HepG2 (cell line): ENCODE results near the gene ACER3. TPM values are rescaled to one million over a fixed set of nuclear protein-coding genes. Genes with fewer than 3 reads are reported as not detected.

Experiments
- CREB1 ChIP-seq, 2 experiments: fragments of 450-650 bp in 1 of 2; IDR thresholded peaks; 2 replicates each; pipeline ENCODE4 v1.6.1; 2016 to 2017; ENCODE audit warnings: control low read depth in 1 of 2, mild to moderate bottlenecking in 1 of 2, missing compliant biosample characterization in 1 of 2, missing genetic modification characterization in 1 of 2
- EP300 ChIP-seq, 3 experiments: sonication (generic) in 1 of 3; formaldehyde crosslinking in 1 of 3; IDR thresholded peaks; 2 replicates each; pipeline versions ENCODE4 v1.5.1 to v1.6.1; 2011 to 2020; ENCODE audit warnings: low read depth in 2 of 3, low read length in 2 of 3, borderline replicate concordance in 1 of 3, improper control_type of control experiment in 1 of 3, mild to moderate bottlenecking in 1 of 3, missing genetic modification reagents in 1 of 3, moderate library complexity in 1 of 3
- FOXO4 ChIP-seq: sonication (generic); formaldehyde crosslinking; conservative IDR thresholded peaks from 2 replicates; pipeline ENCODE4 v1.8.1; 2023; ENCODE audit warnings: missing genetic modification reagents
- FOXP1 ChIP-seq, 2 experiments: fragments of 450-650 bp in 1 of 2; IDR thresholded peaks; 2 replicates each; pipeline ENCODE4 v1.6.1; 2017 to 2018; ENCODE audit warnings: antibody characterized with exemption in 1 of 2
- GABPB1 ChIP-seq: IDR thresholded peaks from 2 replicates; pipeline ENCODE4 v1.6.1; 2016; ENCODE audit warnings: mild to moderate bottlenecking, missing genetic modification reagents, moderate library complexity, missing compliant biosample characterization
- HMGA1 ChIP-seq: sonication (generic); formaldehyde crosslinking; conservative IDR thresholded peaks from 2 replicates; pipeline ENCODE4 v1.4.0; 2020; ENCODE audit warnings: missing genetic modification reagents
- HNF4A ChIP-seq: sonication (generic); formaldehyde crosslinking; IDR thresholded peaks from 2 replicates; pipeline ENCODE4 v1.4.0; 2020; ENCODE audit warnings: missing genetic modification reagents
- HNRNPL ChIP-seq: fragments of 200-400 bp; formaldehyde crosslinking; IDR thresholded peaks from 2 replicates; pipeline ENCODE4 v1.6.1; 2017; ENCODE audit warnings: mild to moderate bottlenecking, low read depth, low read length
- HOXA9 ChIP-seq: sonication (generic); formaldehyde crosslinking; IDR thresholded peaks from 2 replicates; pipeline ENCODE4 v1.8.1; 2022; ENCODE audit warnings: missing genetic modification reagents, mild to moderate bottlenecking, moderate library complexity, borderline replicate concordance
- JUNB ChIP-seq: sonication (generic); formaldehyde crosslinking; IDR thresholded peaks from 2 replicates; pipeline ENCODE4 v1.8.0; 2022; ENCODE audit warnings: missing genetic modification reagents, mild to moderate bottlenecking, borderline replicate concordance
- NAIF1 ChIP-seq: sonication (generic); formaldehyde crosslinking; IDR thresholded peaks from 2 replicates; pipeline ENCODE4 v1.5.0; 2020; ENCODE audit warnings: mild to moderate bottlenecking, missing genetic modification reagents, borderline replicate concordance
- PCBP1 ChIP-seq: fragments of 200-400 bp; formaldehyde crosslinking; IDR thresholded peaks from 2 replicates; pipeline ENCODE4 v1.6.1; 2017; ENCODE audit warnings: mild to moderate bottlenecking, low read depth, low read length, borderline replicate concordance
- PITX1 ChIP-seq: sonication (generic); formaldehyde crosslinking; IDR thresholded peaks from 2 replicates; pipeline ENCODE4 v1.5.1; 2020; ENCODE audit warnings: mild to moderate bottlenecking, missing genetic modification reagents
- RELA ChIP-seq: sonication (generic); formaldehyde crosslinking; IDR thresholded peaks from 2 replicates; pipeline ENCODE4 v1.4.0; 2020; ENCODE audit warnings: missing genetic modification reagents
- RXRB ChIP-seq: IDR thresholded peaks from 2 replicates; pipeline ENCODE4 v1.6.1; 2016; ENCODE audit warnings: borderline replicate concordance, missing genetic modification reagents, missing compliant biosample characterization
- SETDB1 ChIP-seq: sonication (generic); formaldehyde crosslinking; IDR thresholded peaks from 2 replicates; pipeline ENCODE4 v1.5.1; 2020; ENCODE audit warnings: missing genetic modification reagents, mild to moderate bottlenecking, borderline replicate concordance
- SIN3A ChIP-seq: IDR thresholded peaks from 2 replicates; pipeline ENCODE4 v1.6.1; 2011; ENCODE audit warnings: low read depth, mild to moderate bottlenecking, control low read depth, low read length, borderline replicate concordance
- SP5 ChIP-seq: IDR thresholded peaks from 2 replicates; pipeline ENCODE4 v1.6.1; 2016; ENCODE audit warnings: low read depth, borderline replicate concordance
- TBL1XR1 ChIP-seq: fragments of 150-350 bp; IDR thresholded peaks from 2 replicates; pipeline ENCODE4 v1.6.1; 2014; ENCODE audit warnings: borderline replicate concordance, low read length; ENCODE audit not compliant: partially characterized antibody
- TCF7L2 ChIP-seq: IDR thresholded peaks from 2 replicates; pipeline ENCODE4 v1.6.1; 2011; ENCODE audit warnings: mild to moderate bottlenecking, low read depth, low read length, moderate library complexity
- TEAD3 ChIP-seq: optimal IDR thresholded peaks from 2 replicates; pipeline ENCODE3; 2016; ENCODE audit warnings: borderline replicate concordance
- U2AF2 ChIP-seq: fragments of 200-400 bp; formaldehyde crosslinking; IDR thresholded peaks from 2 replicates; pipeline ENCODE4 v1.6.1; 2017; ENCODE audit warnings: low read depth, mild to moderate bottlenecking, low read length
- ZFP41 ChIP-seq: sonication (generic); formaldehyde crosslinking; IDR thresholded peaks from 2 replicates; pipeline ENCODE4 v1.4.0; 2020; ENCODE audit warnings: mild to moderate bottlenecking, missing genetic modification reagents, borderline replicate concordance
- ZNF225 ChIP-seq: sonication (generic); formaldehyde crosslinking; IDR thresholded peaks from 2 replicates; pipeline ENCODE4 v1.4.0; 2020; ENCODE audit warnings: mild to moderate bottlenecking, missing genetic modification reagents
- ZNF34 ChIP-seq: sonication (generic); formaldehyde crosslinking; IDR thresholded peaks from 2 replicates; pipeline ENCODE4 v1.4.0; 2020; ENCODE audit warnings: mild to moderate bottlenecking, missing genetic modification reagents, borderline replicate concordance
- ZNF446 ChIP-seq: sonication (generic); formaldehyde crosslinking; IDR thresholded peaks from 2 replicates; pipeline ENCODE4 v1.5.0; 2020; ENCODE audit warnings: mild to moderate bottlenecking, missing genetic modification reagents
- ZNF770 ChIP-seq: sonication (generic); formaldehyde crosslinking; IDR thresholded peaks from 2 replicates; pipeline ENCODE4 v1.5.0; 2020; ENCODE audit warnings: mild to moderate bottlenecking, missing genetic modification reagents
- ZNF772 ChIP-seq: sonication (generic); formaldehyde crosslinking; IDR thresholded peaks from 2 replicates; pipeline ENCODE4 v1.5.0; 2020; ENCODE audit warnings: mild to moderate bottlenecking, missing genetic modification reagents
- ZNF773 ChIP-seq: sonication (generic); formaldehyde crosslinking; IDR thresholded peaks from 2 replicates; pipeline ENCODE4 v1.4.0; 2020; ENCODE audit warnings: missing genetic modification reagents, borderline replicate concordance
- polyA plus RNA-seq, 8 experiments: library from polyadenylated mRNA; depleted of rRNA in 3 of 8; stranded (reverse) in 7 of 8; unstranded in 1 of 8; fragments of >200 nt; fragmentation: Illumina TruSeq in 4 of 8; extraction: Trizol in 4 of 8; gene quantifications; 2 replicates each; pipeline versions ENCODE4 v1.2.1 to v1.2.3, GENCODE V29; 2011 to 2016; ENCODE audit warnings: low read depth in 4 of 8, missing spikeins in 1 of 8, mixed read lengths in 1 of 8; ENCODE audit not compliant: insufficient read depth in 1 of 8
- total RNA-seq, 5 experiments: library from RNA; depleted of rRNA; stranded (reverse); fragments of >200 nt; fragmentation: Illumina TruSeq; extraction: Trizol; gene quantifications; 2 replicates each; pipeline ENCODE4 v1.2.3, GENCODE V29; 2016; ENCODE audit warnings: low read depth in 1 of 5

The ACER3 gene
- total and polyA plus RNA-seq, 2 of the 13 experiments (the other 11 are each of a cell fraction or from before 2014, with no cell fraction given) = 6.0 to 9.8 TPM

GRCh38 chr11:76916712-76917111 lies 56.0 kb downstream of the ACER3 start (continued):
- 0 out of 2 replicates have a peak, but pooled peaks have one; percentile 32 for TF ChIP-seq RXRB
- TF ChIP-seq NAIF1 (CRISPR knock-in tag) = no peak
- no peak for TF ChIP-seq ZNF772 (CRISPR knock-in tag)
- TF ChIP-seq ZNF225 = no peak
- TF ChIP-seq ZNF773 = no peak
- no peak for TF ChIP-seq JUNB
- TF ChIP-seq SETDB1 = no peak
- TF ChIP-seq TEAD3 = peak; percentile 29
- peak; percentile 64 for TF ChIP-seq TCF7L2
- no peak for TF ChIP-seq HNRNPL
- TF ChIP-seq FOXO4 (CRISPR knock-in tag) = no peak
- TF ChIP-seq TBL1XR1 = no peak
- TF ChIP-seq HMGA1 = no peak
- TF ChIP-seq SIN3A = no peak
- TF ChIP-seq SP5 (CRISPR knock-in tag) = peak; percentile 97
- no peak for TF ChIP-seq FOXP1 (IDR thresholded peaks at IDR 0.05)
- TF ChIP-seq FOXP1 (CRISPR knock-in tag; IDR thresholded peaks at IDR 0.05) = peak; percentile 60; the same call in 1 of the 2 replicates
- no peak for TF ChIP-seq GABPB1 (CRISPR knock-in tag)
- TF ChIP-seq ZFP41 (CRISPR knock-in tag) = no peak
- TF ChIP-seq RELA (CRISPR knock-in tag) = no peak
- peak; percentile 41 for TF ChIP-seq HNF4A
- no peak for TF ChIP-seq U2AF2
- peak in 1 of 2 experiments; percentile 53; a peak in 1 of 4 replicates for TF ChIP-seq EP300 (IDR thresholded peaks at IDR 0.05; ENCODE audit: low read depth in 2 of 2, low read length in 2 of 2)
- no peak for TF ChIP-seq EP300 (CRISPR knock-in tag; IDR thresholded peaks at IDR 0.05; ENCODE audit: borderline replicate concordance)
- no peak for TF ChIP-seq ZNF446 (CRISPR knock-in tag)
- TF ChIP-seq CREB1 (IDR thresholded peaks at IDR 0.05) = no peak
- TF ChIP-seq CREB1 (CRISPR knock-in tag; IDR thresholded peaks at IDR 0.05) = no peak
- TF ChIP-seq PITX1 (CRISPR knock-in tag) = peak; percentile 50; the same call in 1 of the 2 replicates
- 0 out of 2 replicates have a peak, but pooled peaks have one; percentile 42 for TF ChIP-seq ZNF770 (CRISPR knock-in tag)
- no peak for TF ChIP-seq PCBP1
- TF ChIP-seq HOXA9 (CRISPR knock-in tag) = no peak
- no peak for TF ChIP-seq ZNF34 (CRISPR knock-in tag)
